HG03469 (cell line): ENCODE measurements around the gene MYO18B.

Source experiments
- ATAC-seq: cut with Tn5 transposase; IDR thresholded peaks from one replicate; pipeline ENCODE4 v1.9.1; 2021; ENCODE audit warnings: mild to moderate bottlenecking, moderate library complexity, moderate number of reproducible peaks; ENCODE audit not compliant: unreplicated experiment

The MYO18B gene

GRCh38 chr22:25766418-25766817 lies 24.4 kb downstream of the MYO18B start:
- ATAC-seq, result no peak

GRCh38 chr22:25770333-25770732 lies 28.3 kb downstream of the MYO18B start:
- ATAC-seq, result no peak

GRCh38 chr22:25772288-25772687 lies 30.3 kb downstream of the MYO18B start:
- no peak for ATAC-seq

- ATAC-seq, result no peak
Measured at GRCh38 chr22:25774575-25775026, 32.6 kb downstream of the MYO18B start.

- ATAC-seq, result no peak
Measured at GRCh38 chr22:25775531-25775930, 33.5 kb downstream of the MYO18B start.

- ATAC-seq, result no peak
Measured at GRCh38 chr22:25777411-25777810, 35.4 kb downstream of the MYO18B start.

- ATAC-seq, result no peak
Measured at GRCh38 chr22:25777870-25778269, 35.9 kb downstream of the MYO18B start.

GRCh38 chr22:25779426-25779825 lies 37.4 kb downstream of the MYO18B start:
- no peak for ATAC-seq

GRCh38 chr22:25779890-25780289 lies 37.9 kb downstream of the MYO18B start:
- no peak for ATAC-seq

GRCh38 chr22:25780673-25781072 lies 38.7 kb downstream of the MYO18B start:
- ATAC-seq, result no peak

GRCh38 chr22:25781801-25782200 lies 39.8 kb downstream of the MYO18B start:
- no peak for ATAC-seq

- no peak for ATAC-seq
Measured at GRCh38 chr22:25782831-25783230, 40.8 kb downstream of the MYO18B start.

- ATAC-seq, result no peak
Measured at GRCh38 chr22:25783856-25784255, 41.9 kb downstream of the MYO18B start.

GRCh38 chr22:25786165-25786564 lies 44.2 kb downstream of the MYO18B start:
- no peak for ATAC-seq

GRCh38 chr22:25791556-25791955 lies 49.6 kb downstream of the MYO18B start:
- no peak for ATAC-seq

- no peak for ATAC-seq
Measured at GRCh38 chr22:25795478-25795877, 53.5 kb downstream of the MYO18B start.

- no peak for ATAC-seq
Measured at GRCh38 chr22:25797498-25798290, 55.7 kb downstream of the MYO18B start.

GRCh38 chr22:25800766-25801165 lies 58.8 kb downstream of the MYO18B start:
- ATAC-seq, result no peak

- no peak for ATAC-seq
Measured at GRCh38 chr22:25802018-25802417, 60.0 kb downstream of the MYO18B start.

- no peak for ATAC-seq
Measured at GRCh38 chr22:25804676-25805075, 62.7 kb downstream of the MYO18B start.

GRCh38 chr22:25806579-25806978 lies 64.6 kb downstream of the MYO18B start:
- no peak for ATAC-seq

- ATAC-seq, result no peak
Measured at GRCh38 chr22:25814685-25815084, 72.7 kb downstream of the MYO18B start.

- ATAC-seq, result no peak
Measured at GRCh38 chr22:25815561-25815960, 73.6 kb downstream of the MYO18B start.
